GM12873 (cell line): Measurements from ENCODE around the gene BACH1.

ENCODE experiments used
- CTCF ChIP-seq: IDR thresholded peaks from 2 replicates; pipeline ENCODE4 v1.5.1; 2012; ENCODE audit warnings: low read depth, mild to moderate bottlenecking, moderate library complexity, low read length, control low read depth; ENCODE audit not compliant: insufficient read depth; ENCODE audit errors: missing control alignments

BACH1 gene

GRCh38 chr21:29303288-29303687, 4.6 kb downstream of the BACH1 start:
- TF ChIP-seq CTCF = no peak

GRCh38 chr21:29304597-29304996, 5.9 kb downstream of the BACH1 start:
- TF ChIP-seq CTCF = no peak

GRCh38 chr21:29305068-29305467, 6.3 kb downstream of the BACH1 start:
- TF ChIP-seq CTCF = no peak

- TF ChIP-seq CTCF = no peak
Observed at GRCh38 chr21:29305561-29305960, 6.8 kb downstream of the BACH1 start.

GRCh38 chr21:29306920-29307319, 8.2 kb downstream of the BACH1 start:
- no peak for TF ChIP-seq CTCF

GRCh38 chr21:29307718-29308455, 9.2 kb downstream of the BACH1 start:
- no peak for TF ChIP-seq CTCF

GRCh38 chr21:29308456-29308783, 9.7 kb downstream of the BACH1 start:
- TF ChIP-seq CTCF = no peak
